Thyroid gland (tissue), 4 donors: ENCODE measurements around the gene H2AZ2. TPM values are rescaled to one million over a fixed set of nuclear protein-coding genes. Genes with fewer than 3 reads are reported as not detected.

Source experiments
- DNase-seq, 2 donors: peaks; one replicate each; pipeline ENCODE4 v3.0.0-alpha.2; 2019
- H3K27ac ChIP-seq, 3 donors: fragments of 200-600 bp; sonication (generic); 1 replicate in 2 of 3; 2 replicates in 1 of 3; pipeline ENCODE4 v1.5.1; 2016 to 2019; ENCODE audit warnings: mild to moderate bottlenecking in 1 of 3, moderate library complexity in 1 of 3
- H3K27me3 ChIP-seq: fragments of 200-600 bp; sonication (generic); one replicate; pipeline ENCODE4 v1.5.1; 2019
- H3K36me3 ChIP-seq, 2 donors: fragments of 200-600 bp; sonication (generic); one replicate each; pipeline ENCODE4 v1.5.1; 2016 to 2019
- H3K4me1 ChIP-seq, 2 donors: fragments of 200-600 bp; sonication (generic); one replicate each; pipeline ENCODE4 v1.5.1; 2017 to 2019
- H3K4me3 ChIP-seq, 3 donors: fragments of 200-600 bp; sonication (generic); replicated peaks in 1 of 3; 1 replicate in 2 of 3; 2 replicates in 1 of 3; pipeline ENCODE4 v1.5.1; 2016; ENCODE audit warnings: mild to moderate bottlenecking in 1 of 3
- H3K9me3 ChIP-seq: fragments of 200-600 bp; sonication (generic); one replicate; pipeline ENCODE4 v1.5.1; 2017
- POLR2A ChIP-seq, 2 donors: fragments of 450-650 bp; IDR thresholded peaks; one replicate each; pipeline ENCODE4 v1.6.1; 2017; ENCODE audit warnings: antibody characterized with exemption in 2 of 2, mild to moderate bottlenecking in 2 of 2, moderate library complexity in 1 of 2
- WGBS, 2 donors: methylation state at CpG; one replicate each; pipeline ENCODE4 v1.1.5; 2017; 5-methylcytosine and 5-hydroxymethylcytosine counted together
- intact Hi-C: fragments of 100-400 bp; cut with DNase I; formaldehyde crosslinking; loops from one replicate; pipeline ENCODE4 v1.15.1; 2023
- total RNA-seq, 4 donors: library from RNA; depleted of rRNA; stranded (reverse); fragments of >200 nt; gene quantifications; one replicate each; pipeline ENCODE4 v1.2.3, GENCODE V29; 2016
- TF ChIP-seq, protein P1 (sequence below), 6 experiments: fragments of 200-600 bp in 3 of 6; fragments of 450-650 bp in 3 of 6; sonication (generic) in 3 of 6; IDR thresholded peaks; one replicate each; pipeline ENCODE4 v1.5.1; 2016 to 2019; ENCODE audit warnings: antibody characterized with exemption in 6 of 6, mild to moderate bottlenecking in 2 of 6, inconsistent platforms in 1 of 6, moderate library complexity in 1 of 6

H2AZ2 gene
- 100 to 1,000 TPM; 126 to 198 (median 144) TPM for total RNA-seq

GRCh38 chr7:44847920-44848634 is at the start of gene H2AZ2:
H2AZ2 (minus strand) TSS chr7:44848087; CDS start chr7:44847971, 116 bp downstream.
- 0% methylated on average over 47 to 50 of the region's 70 CpGs for WGBS, 2 donors
- DNase-seq, result peak; percentile 100
- TF ChIP-seq, protein P1, sequence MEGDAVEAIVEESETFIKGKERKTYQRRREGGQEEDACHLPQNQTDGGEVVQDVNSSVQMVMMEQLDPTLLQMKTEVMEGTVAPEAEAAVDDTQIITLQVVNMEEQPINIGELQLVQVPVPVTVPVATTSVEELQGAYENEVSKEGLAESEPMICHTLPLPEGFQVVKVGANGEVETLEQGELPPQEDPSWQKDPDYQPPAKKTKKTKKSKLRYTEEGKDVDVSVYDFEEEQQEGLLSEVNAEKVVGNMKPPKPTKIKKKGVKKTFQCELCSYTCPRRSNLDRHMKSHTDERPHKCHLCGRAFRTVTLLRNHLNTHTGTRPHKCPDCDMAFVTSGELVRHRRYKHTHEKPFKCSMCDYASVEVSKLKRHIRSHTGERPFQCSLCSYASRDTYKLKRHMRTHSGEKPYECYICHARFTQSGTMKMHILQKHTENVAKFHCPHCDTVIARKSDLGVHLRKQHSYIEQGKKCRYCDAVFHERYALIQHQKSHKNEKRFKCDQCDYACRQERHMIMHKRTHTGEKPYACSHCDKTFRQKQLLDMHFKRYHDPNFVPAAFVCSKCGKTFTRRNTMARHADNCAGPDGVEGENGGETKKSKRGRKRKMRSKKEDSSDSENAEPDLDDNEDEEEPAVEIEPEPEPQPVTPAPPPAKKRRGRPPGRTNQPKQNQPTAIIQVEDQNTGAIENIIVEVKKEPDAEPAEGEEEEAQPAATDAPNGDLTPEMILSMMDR (IDR thresholded peaks at IDR 0.05), result peak in 1 of 6 experiments; percentile 6
- peak; percentile 52 to 92 for TF ChIP-seq POLR2A (IDR thresholded peaks at IDR 0.05)
- Histone ChIP-seq H3K4me1 (peaks cover 11 to 12% of the 10 kb centered on the region in 2 donors), H3K36me3 (no peaks in the 10 kb centered on the region), H3K27me3 (no peaks in the 10 kb centered on the region), H3K4me3 (peak within 1 kb of the TSS; percentile 43 to 58 (median 58)), H3K9me3 (no peaks in the 10 kb centered on the region), H3K27ac (peak within 1 kb of the TSS; percentile 81 to 91 (median 89))
- intact Hi-C loops, result no loop called here

- intact Hi-C loops, result no loop called here
- H3K27me3 ChIP-seq, result no peaks in the 10 kb centered on the region
- H3K36me3 ChIP-seq, result no peaks in the 10 kb centered on the region
- WGBS, 2 donors, result 90 to 91% methylated on average over 1 of the region's 1 CpG
- no peak for DNase-seq
- H3K4me1 ChIP-seq, result no peaks in the 10 kb centered on the region
- H3K27ac ChIP-seq, result no peak overlapping the region
- H3K4me3 ChIP-seq, result no peak overlapping the region
- no peaks in the 10 kb centered on the region for H3K9me3 ChIP-seq
- TF ChIP-seq POLR2A (IDR thresholded peaks at IDR 0.05), result no peak
- TF ChIP-seq, protein P1 (IDR thresholded peaks at IDR 0.05), result no peak
Observed at GRCh38 chr7:44897309-44897708, 49.4 kb upstream of the H2AZ2 start.

- Histone ChIP-seq H3K9me3 (no peaks in the 10 kb centered on the region), H3K4me1 (no peaks in the 10 kb centered on the region), H3K27me3 (no peaks in the 10 kb centered on the region), H3K27ac (no peak overlapping the region), H3K4me3 (no peak overlapping the region), H3K36me3 (no peaks in the 10 kb centered on the region)
- 88 to 93% methylated on average over 4 of the region's 4 CpGs for WGBS, 2 donors
- DNase-seq, result no peak
- TF ChIP-seq, protein P1 (IDR thresholded peaks at IDR 0.05), result no peak
- no peak for TF ChIP-seq POLR2A (IDR thresholded peaks at IDR 0.05)
- intact Hi-C loops, result no loop called here
Observed at GRCh38 chr7:44894888-44895580, 47.1 kb upstream of the H2AZ2 start.

DNA sequence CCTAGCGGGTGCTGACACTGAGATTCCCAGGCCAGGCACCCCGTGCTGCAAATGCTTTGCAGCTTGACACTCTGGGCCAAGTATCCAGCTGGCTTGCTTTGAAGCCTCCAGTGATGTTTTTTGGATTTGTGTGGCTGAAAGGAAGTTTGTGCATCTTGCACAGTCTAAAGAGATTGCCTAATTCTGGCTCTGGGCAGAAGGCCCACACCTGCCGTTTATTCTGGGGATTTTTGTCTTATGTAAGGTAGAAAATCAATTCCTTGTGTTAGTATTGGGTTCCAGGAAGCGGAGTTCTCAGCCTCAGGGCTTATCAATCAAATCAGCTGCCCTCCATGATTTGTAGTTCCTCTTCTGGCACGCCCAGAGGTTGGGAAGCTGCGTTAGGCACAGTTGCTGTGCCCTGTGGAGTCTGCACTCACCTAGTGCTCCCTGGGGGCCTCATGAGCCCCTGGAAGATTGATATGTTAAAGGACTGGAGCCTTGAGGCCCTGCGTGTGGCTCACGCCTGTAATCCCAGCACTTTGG is 45.9 kb upstream of the H2AZ2 start:
- DNase-seq, result no peak
- Histone ChIP-seq H3K27ac (no peak overlapping the region), H3K4me1 (no peaks in the 10 kb centered on the region), H3K9me3 (no peaks in the 10 kb centered on the region), H3K36me3 (no peaks in the 10 kb centered on the region), H3K4me3 (no peak overlapping the region), H3K27me3 (no peaks in the 10 kb centered on the region)
- WGBS, 2 donors, result 78 to 80% methylated on average over 8 of the region's 8 CpGs
- TF ChIP-seq, protein P1 (IDR thresholded peaks at IDR 0.05), result no peak
- TF ChIP-seq POLR2A (IDR thresholded peaks at IDR 0.05), result no peak
- intact Hi-C loops, result no loop called here

GRCh38 chr7:44891791-44892190 is 43.9 kb upstream of the H2AZ2 start:
- no peaks in the 10 kb centered on the region for H3K27me3 ChIP-seq
- no peaks in the 10 kb centered on the region for H3K9me3 ChIP-seq
- 90 to 95% methylated on average over 1 of the region's 1 CpG for WGBS, 2 donors
- no peaks in the 10 kb centered on the region for H3K4me1 ChIP-seq
- no peak overlapping the region for H3K4me3 ChIP-seq
- TF ChIP-seq POLR2A (IDR thresholded peaks at IDR 0.05), result no peak
- TF ChIP-seq, protein P1 (IDR thresholded peaks at IDR 0.05), result no peak
- no peak overlapping the region for H3K27ac ChIP-seq
- no peak for DNase-seq
- intact Hi-C loops, result no loop called here
- no peaks in the 10 kb centered on the region for H3K36me3 ChIP-seq
